GM12873 (cell line): ENCODE results near the gene CNST.

ENCODE experiments used
- CTCF ChIP-seq: IDR thresholded peaks from 2 replicates; pipeline ENCODE4 v1.5.1; 2012; ENCODE audit warnings: low read depth, mild to moderate bottlenecking, moderate library complexity, low read length, control low read depth; ENCODE audit not compliant: insufficient read depth; ENCODE audit errors: missing control alignments

Gene CNST

GRCh38 chr1:246588159-246588721 lies 22.0 kb downstream of the CNST start:
- no peak for TF ChIP-seq CTCF

- TF ChIP-seq CTCF, result no peak
Observed at GRCh38 chr1:246591047-246591446, 24.8 kb downstream of the CNST start.

- no peak for TF ChIP-seq CTCF
Observed at GRCh38 chr1:246591504-246591903, 25.2 kb downstream of the CNST start.

- TF ChIP-seq CTCF, result no peak
Observed at GRCh38 chr1:246591958-246592357, 25.7 kb downstream of the CNST start.

- TF ChIP-seq CTCF, result no peak
Observed at GRCh38 chr1:246592695-246593094, 26.4 kb downstream of the CNST start.

- no peak for TF ChIP-seq CTCF
Observed at GRCh38 chr1:246595146-246595545, 28.9 kb downstream of the CNST start.

- TF ChIP-seq CTCF, result no peak
Observed at GRCh38 chr1:246597340-246597739, 31.1 kb downstream of the CNST start.
